22Rv1 (cell line): ENCODE data around the gene MRPL38.

Experiments used
- CTCF ChIP-seq: fragments of 450-650 bp; IDR thresholded peaks from 2 replicates; pipeline ENCODE4 v1.5.1; 2017; ENCODE audit warnings: mild to moderate bottlenecking
- ZFX ChIP-seq: fragments of 450-650 bp; IDR thresholded peaks from 2 replicates; pipeline ENCODE4 v1.6.1; 2017; ENCODE audit warnings: antibody characterized with exemption, borderline replicate concordance

GRCh38 chr17:75855310-75856061 lies 49.2 kb downstream of the MRPL38 start, which contains the start of gene WBP2:
- TF ChIP-seq CTCF: no peak
- TF ChIP-seq ZFX: no peak
